Jurkat, Clone E6-1 (cell line): ENCODE measurements around the gene PCBP1.
"Not testable (repeated sequence)": the region's sequence is repeated elsewhere in the genome, so short reads cannot be mapped to it uniquely, and the experiment has no call there.

Experiments used
- DNase-seq: peaks from one replicate; pipeline ENCODE4 v3.0.0-alpha.2; 2011; ENCODE audit warnings: low read depth, low spot score
- H3K4me3 ChIP-seq: 2 replicates; pipeline ENCODE4 v1.5.1; 2011; ENCODE audit warnings: mild to moderate bottlenecking, low read length, control low read depth, moderate library complexity

The PCBP1 gene

DNA sequence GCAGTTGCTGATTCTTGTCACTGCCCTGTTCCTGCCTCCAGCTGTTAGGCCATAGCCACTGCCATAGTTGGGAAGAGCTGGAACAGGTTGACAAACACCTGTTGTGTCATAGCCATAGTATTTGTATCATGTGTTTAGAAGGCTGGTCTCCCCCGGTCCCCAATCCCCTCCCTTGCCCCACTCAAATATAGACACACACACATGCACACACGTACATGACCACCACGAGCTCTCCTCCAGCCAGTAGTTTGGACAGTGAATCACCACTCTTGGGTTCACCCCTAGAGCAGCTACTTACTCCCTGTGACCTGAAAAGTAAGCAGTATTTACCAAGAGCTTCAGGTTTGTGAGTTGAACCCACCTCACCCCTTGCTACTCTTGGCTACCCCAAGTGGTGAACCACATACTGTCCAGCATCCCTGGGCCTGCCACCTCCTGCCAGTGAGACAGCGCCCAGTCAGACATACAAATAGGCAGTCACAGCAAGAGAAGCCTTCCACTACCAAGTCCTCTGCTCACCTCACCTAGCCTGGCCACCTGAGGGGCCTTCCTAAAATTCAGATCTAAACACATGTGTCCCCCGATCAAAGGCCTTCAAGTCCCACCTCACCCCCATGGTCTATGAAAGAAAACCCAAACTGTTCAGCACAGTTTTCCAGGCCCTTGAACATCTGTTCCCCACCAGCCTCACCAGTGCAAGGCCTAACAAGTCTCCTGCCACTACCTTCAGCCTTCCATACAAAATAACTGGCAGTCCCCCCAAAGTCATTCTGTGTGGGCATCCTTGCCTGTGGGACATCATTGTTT, 7.1 kb downstream of the PCBP1 start:
- no peak for DNase-seq

DNA sequence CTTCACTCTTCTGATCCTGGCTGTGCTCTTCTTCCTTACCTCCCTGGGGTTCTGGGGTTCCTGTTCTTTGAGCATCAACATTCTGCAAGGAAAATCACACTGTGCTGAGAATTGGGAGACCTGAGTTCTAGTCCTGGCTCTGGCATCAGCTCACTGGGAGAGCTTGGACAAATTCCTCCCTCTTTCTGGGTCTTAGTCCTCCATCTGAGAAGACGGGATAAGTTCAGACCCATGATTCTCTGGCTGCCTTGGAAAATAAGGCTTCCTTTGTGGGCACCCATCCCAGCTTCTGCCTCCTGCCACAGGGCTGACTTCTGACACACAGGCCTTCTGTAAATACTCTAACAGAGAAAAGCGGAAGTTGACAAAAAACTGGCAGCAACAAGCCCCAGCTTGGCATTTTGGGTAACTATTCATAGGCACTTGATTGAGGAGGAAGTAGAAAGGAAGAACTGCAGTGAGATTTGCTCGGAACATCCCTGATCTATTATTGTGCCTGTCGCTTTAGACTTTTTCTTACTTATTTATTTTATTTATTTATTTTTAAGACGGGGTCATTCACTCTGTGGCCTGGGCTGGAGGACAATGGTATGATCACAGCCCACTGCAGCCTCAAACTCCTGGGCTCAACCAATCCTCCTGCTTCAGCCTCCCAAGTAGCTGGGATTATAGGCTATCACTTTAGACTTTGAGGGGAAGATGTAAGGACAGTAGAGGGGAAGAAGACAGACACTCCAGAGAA, 7.9 kb downstream of the PCBP1 start:
- H3K4me3 ChIP-seq: no peak overlapping the region
- no peak for DNase-seq

More for the DNA sequence above, 7.1 kb downstream of the PCBP1 start:
- H3K4me3 ChIP-seq: no peak overlapping the region

DNA sequence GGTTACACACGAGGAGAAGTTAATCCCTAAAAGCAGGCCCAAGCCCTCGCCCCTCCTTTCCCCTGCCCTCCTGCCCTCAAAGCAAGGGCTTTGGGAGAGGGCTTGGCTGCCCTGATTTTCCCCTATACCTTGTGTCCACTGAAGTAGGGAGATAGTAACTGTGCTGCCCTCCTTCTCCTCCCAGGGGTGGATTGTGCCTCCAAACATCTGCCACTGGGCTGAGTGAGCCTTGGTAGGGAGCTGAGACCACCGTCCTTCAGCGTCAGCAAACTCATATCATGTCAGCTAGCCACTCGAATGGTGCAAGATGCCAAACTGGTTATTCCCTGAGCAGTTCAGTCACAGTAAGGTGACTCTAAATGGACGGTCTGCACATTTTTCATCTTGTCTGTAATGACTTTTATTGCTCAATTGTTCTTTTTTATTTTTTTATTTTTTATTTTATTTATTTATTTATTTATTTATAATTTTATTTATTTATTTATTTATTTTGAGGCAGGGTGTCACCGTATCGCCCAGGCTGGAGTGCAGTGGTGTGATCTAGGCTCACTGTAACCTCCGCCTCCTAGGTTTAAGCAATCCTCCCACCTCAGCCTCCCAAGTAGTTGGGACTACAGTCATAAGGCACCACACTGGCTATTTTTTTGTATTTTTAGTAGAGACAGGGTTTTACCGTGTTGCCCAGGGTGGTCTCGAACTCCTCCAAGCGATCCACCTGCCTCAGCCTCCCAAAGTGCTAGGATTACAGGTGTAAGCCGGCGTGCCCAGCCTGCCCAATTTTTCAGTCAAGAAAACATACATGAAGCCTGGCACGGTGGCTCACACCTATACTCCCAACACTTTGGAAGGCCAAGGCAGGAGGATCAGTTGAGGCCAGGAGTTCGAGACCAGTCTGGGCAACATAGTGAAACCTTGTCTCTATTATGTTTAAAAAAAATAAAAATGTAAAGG, 8.7 kb downstream of the PCBP1 start:
- DNase-seq: no peak
- H3K4me3 ChIP-seq: no peak overlapping the region

DNA sequence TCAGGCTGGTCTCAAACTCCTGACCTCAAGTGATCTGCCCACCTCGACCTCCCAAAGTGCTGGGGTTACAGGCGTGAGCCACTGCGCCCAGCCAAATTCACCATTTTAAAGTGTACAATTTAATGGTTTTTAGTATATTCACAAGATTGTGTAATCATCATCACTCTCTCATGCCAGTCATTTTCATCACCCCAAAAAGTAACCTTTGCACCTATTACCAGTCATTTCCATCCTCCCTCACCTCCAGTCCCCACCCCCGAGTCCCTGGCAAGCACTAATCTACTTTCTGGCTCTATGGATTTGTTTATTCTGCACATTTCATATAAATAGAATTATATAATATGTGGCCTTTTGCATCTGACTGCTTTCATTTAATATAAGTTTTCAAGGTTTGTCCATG, 10.8 kb downstream of the PCBP1 start:
- H3K4me3 ChIP-seq: no peak overlapping the region
- no peak for DNase-seq

DNA sequence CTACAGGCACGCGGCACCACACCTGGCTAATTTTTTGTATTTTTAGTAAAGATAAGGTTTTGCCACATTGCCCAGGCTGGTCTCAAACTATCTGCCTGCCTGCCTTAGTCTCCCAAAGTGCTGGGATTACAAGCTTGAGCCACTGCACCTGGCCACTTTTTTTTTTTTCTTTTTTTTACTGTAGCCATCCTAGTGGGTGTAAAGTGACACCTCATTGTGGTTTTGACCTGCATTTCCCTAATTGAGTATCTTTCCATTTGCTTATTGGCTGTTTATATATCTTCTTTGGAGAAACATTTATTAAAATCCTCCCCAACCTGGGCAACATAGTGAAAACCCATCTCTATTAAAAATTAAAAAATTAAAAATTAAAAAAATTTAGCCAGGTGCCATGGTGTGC, 12.0 kb downstream of the PCBP1 start:
- H3K4me3 ChIP-seq: no peak overlapping the region

DNA sequence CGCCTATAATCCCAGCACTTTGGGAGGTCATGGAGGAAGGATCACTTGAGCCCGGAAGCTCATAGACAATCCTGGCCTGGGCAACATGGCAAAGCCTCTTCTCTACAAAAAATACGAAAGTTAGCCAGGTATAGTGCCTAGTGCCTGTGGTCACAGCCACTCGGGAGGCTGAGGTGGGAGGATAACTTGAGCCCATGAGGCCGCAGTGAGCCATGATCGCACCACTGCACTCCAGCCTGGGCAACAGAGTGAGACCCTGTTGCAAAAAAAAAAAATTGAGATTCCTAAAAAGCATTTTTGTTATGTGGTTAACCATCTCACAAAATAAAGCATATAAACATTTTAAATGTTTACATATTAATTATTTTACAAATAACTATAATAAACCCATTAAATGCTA, 13.9 kb downstream of the PCBP1 start:
- no peak overlapping the region for H3K4me3 ChIP-seq
- DNase-seq: no peak

More for the DNA sequence above, 12.0 kb downstream of the PCBP1 start:
- no peak for DNase-seq

DNA sequence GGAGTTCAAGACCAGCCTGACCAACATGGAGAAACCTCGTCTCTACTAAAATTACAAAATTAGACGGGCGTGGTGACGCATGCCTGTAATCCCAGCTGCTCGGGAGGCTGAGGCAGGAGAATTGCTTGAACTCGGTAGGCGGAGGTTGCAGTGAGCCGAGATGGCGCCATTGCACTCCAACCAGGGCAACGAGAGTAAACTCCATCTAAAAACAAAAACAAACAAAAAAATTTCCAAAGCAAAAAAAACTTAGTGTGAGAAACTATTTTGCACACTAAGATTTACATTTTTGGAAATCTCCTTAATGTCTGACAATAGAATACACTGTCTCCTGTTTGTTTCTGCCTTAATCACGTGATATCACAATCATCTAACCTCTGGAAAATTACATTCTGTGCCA, 14.4 kb downstream of the PCBP1 start:
- H3K4me3 ChIP-seq, DNase-seq: not testable (repeated sequence)

DNA sequence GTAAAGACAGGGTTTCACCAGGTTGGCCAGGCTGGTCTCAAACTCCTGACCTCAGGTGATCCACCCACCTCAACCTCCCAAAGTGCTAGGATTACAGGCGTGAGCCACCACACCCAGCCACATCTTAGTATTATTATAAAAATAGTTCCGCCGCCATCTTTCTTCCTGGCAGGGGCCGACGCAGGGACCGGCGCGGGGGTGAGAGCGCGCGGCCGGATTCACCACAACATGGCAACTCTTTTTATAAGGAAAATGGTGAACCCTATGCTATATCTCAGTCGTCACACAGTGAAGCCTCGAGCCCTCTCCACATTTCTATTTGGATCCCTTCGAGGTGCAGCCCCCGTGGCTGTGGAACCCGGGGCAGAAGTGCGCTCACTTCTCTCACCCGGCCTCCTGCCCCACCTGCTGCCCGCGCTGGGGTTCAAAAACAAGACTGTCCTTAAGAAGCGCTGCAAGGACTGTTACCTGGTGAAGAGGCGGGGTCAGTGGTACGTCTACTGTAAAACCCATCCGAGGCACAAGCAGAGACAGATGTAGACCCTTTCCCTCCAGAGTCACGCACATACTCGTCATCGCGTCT, 15.1 kb downstream of the PCBP1 start:
- H3K4me3 ChIP-seq, DNase-seq: not testable (repeated sequence)

DNA sequence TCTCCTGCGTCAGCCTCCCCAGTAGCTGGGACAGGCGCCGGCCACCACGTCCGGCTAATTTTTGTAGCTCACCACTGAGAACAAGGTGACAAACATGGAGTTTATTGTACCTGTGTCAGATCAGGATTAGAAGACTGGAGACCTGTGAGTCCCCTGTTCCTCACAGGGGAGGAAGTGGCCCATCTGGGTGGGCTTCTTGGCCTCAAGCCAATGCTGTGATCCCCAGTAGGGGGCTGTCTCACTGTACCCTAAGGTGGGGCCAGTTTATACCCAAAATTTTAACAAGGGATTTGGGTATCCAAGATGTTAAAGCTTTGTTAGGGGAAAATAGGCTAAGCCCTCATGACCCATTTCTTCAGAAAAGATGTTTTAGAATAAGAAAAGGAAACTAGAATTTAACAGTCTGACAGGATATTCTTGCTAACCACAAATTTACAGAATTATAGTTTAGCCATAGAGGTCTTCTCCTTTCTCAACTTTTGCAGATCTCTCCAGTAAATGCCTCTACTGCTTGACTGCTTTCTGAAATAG, 16.3 kb downstream of the PCBP1 start:
- H3K4me3 ChIP-seq: no peak overlapping the region
- DNase-seq: no peak

DNA sequence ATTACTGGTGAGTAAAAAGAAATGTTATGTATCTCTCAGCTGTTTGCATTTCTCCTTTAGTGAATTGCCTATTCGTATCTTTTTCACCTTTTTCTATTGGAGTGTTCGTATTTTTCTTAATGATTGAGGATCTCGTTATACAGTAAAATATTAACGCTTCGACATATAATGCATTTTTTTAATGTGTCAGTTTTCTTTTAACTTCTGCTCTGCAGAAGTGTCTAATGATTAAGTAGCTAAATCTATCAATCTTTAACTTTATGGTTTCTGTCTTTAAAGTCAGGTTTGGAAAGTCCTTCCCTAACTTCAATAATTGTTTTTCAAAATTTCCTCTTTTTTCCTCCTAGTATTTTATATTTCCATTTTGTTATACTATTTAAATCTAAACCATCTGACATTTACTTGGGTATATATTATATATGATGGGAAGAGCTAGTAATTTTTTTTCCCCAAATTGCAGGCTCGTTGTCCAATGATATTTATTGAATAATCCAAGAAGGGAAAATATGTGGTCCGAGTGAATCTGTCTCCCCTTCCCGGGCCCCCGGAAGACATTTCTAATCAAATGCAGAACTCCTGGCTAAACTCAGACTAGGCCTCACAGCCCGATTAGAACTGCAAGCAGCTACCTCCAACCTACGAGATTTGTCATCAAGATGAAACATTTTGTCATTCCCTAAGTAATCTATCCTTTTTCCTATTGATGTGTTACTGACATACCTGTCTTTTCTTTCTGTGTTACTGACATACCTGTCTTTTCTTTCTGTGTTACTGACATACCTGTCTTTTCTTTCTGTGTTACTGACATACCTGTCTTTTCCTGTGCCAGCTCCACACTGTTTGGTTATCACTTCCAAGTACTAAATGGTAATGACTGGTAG, 17.2 kb downstream of the PCBP1 start:
- no peak overlapping the region for H3K4me3 ChIP-seq
- DNase-seq: no peak

DNA sequence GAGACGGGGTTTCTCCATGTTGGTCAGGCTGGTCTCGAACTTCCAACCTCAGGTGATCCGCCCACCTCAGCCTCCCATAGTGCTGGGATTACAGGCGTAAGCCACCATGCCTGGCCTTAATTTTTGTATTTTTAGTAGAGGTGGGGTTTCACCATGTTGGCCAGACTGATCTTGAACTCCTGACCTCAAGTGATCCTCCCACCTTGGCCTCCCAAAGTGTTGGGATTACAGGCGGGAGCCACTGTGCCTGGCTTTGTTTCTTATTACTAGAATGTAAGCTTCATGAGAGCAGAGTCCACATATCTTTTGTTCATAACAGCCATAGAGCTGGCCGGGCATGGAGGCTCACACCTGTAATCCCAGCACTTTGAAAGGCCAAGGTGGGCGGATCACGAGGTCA, 18.9 kb downstream of the PCBP1 start:
- H3K4me3 ChIP-seq, DNase-seq: not testable (repeated sequence)

DNA sequence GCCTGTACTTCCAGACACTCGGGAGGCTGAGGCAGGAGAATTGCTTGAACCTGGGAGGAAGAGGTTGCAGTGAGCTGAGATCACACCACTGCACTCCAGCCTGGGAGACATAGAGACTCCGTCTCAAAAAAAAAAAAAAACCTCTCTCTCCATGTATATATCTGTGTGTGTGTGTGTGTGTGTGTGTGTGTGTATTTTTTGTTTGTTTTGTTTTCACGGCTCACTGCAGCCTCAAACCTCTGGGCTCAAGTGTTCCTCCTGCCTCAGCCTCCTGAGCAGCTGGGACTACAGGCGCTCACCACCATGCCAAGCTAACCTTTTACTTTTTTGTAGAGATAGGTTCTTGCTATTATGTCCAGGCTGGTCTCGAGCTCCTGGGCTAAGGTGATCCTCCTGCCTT, 23.1 kb downstream of the PCBP1 start:
- DNase-seq, H3K4me3 ChIP-seq: not testable (repeated sequence)

DNA sequence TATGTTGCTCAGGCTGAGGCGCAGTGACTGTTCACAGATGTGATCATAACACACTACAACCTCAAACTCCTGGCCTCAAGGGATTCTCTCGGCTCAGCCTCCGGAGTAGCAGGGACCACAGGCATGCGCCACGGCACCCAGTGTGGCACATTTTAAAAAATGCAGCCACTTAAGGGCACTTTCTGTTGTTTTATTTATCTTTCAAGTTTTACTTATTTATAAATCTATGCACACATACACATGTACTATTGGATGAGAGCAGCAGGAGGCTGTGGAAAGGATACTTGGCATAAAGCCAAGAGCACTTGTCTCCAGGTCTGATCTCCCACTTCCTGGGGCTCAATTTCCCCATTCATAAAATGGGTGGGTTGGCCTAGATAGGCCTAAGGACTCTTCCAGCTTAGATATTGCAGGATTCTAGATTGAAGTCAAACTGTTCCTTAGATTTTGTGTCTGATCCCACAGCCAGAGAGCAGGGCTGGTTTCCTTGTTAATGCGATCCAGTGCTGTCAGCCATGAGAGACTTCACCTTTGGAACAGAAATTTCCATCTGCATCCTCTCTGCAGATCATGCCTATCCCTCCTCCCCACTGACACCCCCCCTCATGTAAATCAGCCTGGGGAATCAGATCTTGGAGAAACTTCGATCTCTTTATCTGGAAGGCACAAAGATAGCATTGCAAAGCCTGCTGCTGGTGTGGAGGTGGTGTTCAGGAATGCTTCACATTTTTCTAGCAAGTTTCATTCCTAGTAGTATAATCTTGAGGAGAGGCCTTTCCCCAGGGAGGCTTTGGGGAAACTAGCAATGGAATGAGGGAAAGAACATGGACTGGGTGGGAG, 24.7 kb downstream of the PCBP1 start:
- no peak overlapping the region for H3K4me3 ChIP-seq
- DNase-seq: no peak

DNA sequence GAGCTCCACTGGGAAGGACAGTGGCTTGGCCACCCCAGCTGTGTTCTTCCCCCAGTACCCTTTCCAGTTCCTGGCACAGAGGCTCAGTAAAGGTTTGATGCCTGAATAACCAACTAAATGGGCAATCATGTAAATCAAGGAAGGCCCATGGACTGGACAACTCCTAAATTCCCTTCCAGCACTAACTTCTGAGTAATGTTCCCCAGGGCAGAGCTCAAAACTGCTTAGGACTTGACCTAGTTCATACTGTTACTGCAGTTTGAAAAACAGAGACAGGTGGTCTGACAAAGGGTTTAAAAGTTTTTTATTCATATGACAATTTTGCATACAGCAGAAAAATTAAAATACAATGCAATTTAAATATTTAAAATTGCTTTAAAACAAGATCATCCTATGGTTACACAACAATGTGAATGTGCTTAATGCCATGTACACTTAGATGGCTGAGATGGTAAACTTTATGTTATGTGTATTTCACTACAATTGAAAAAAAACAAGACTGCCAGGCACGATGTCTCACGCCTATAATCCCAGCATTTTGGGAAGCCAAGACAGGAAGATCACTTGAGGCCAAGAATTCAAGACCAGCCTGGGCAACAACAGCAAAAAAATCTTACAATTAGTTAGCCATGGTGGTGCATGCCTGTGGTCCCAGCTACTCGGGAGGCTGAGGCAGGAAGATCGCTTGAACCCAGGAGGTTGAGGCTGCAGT, 26.2 kb downstream of the PCBP1 start:
- no peak for DNase-seq
- H3K4me3 ChIP-seq: no peak overlapping the region

DNA sequence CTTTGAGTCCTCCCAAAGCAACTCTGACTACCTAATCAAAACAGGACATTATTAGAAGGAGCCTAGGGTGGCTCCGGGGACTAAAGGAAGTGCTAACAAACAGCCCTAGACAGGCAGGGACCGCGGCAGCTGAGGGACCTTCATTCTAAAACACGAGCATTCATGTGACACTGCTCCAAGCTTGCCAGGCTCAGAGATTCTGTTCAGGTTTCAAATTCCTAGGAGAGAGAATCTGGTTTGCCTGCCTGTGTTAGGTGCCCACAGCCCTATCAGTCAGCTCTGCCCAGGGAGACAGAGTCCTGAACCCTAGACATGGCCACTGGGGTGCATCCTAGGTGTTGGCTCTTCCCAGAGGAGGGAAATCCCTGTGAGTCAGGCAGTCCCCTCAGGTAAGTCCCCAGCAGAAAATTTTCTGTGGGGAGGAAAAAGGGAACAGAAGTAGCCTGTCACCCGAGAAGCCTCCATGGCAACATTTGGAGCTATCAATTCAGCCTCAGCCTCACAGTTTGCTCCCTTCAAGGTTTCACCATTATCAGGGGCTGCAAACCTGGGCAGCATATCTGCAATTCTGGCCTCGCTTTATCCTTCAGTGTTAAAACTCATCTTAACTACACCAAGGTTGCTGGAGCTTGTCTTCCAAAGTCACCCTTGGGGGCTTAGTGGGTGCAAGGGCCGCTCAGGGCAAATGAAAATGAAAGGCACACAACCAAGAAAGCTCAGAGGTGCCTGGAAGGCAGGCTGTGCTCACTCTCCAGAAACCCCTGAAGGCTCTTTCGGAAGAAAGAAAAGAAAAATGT, 28.6 kb downstream of the PCBP1 start:
- no peak for DNase-seq
- H3K4me3 ChIP-seq: no peak overlapping the region
